Activated naive CD8-positive, alpha-beta T cell treated with anti-CD3 and anti-CD28 coated beads, Interleukin-2, amount 50 U/mL, for 24 hours (primary cell): ENCODE measurements around the gene LAIR2.
"Not testable (repeated sequence)": the region's sequence is repeated elsewhere in the genome, so short reads cannot be mapped to it uniquely, and the experiment has no call there.

Experiments used
- ATAC-seq: fragments of 150-1000 bp; cut with Tn5 transposase; one replicate; pipeline ENCODE4 v1.10.0; 2021
- DNase-seq: peaks from one replicate; pipeline ENCODE4 v3.0.0; 2021
- H3K27ac Mint-ChIP-seq: one replicate; pipeline ENCODE4 v1.8.0; 2021; ENCODE audit warnings: mild to moderate bottlenecking, mixed read lengths
- H3K27me3 Mint-ChIP-seq: one replicate; pipeline ENCODE4 v1.8.0; 2021; ENCODE audit warnings: mixed read lengths
- H3K36me3 Mint-ChIP-seq: one replicate; pipeline ENCODE4 v1.8.0; 2021; ENCODE audit warnings: low read depth, mixed read lengths
- H3K4me1 Mint-ChIP-seq: one replicate; pipeline ENCODE4 v1.8.0; 2021; ENCODE audit warnings: mixed read lengths
- H3K4me3 Mint-ChIP-seq: one replicate; pipeline ENCODE4 v1.8.0; 2021; ENCODE audit warnings: mild to moderate bottlenecking, moderate library complexity, mixed read lengths
- H3K9me3 Mint-ChIP-seq: one replicate; pipeline ENCODE4 v1.8.0; 2021; ENCODE audit warnings: mixed read lengths

LAIR2 gene

GRCh38 chr19:54498451-54498772 lies 4.2 kb upstream of the LAIR2 start:
- not testable (repeated sequence) for H3K9me3 Mint-ChIP-seq, DNase-seq, ATAC-seq, H3K36me3 Mint-ChIP-seq, H3K27ac Mint-ChIP-seq, H3K4me3 Mint-ChIP-seq
- peaks cover 26% of the 10 kb centered on the region for H3K4me1 Mint-ChIP-seq
- peaks cover 41% of the 10 kb centered on the region for H3K27me3 Mint-ChIP-seq

DNA sequence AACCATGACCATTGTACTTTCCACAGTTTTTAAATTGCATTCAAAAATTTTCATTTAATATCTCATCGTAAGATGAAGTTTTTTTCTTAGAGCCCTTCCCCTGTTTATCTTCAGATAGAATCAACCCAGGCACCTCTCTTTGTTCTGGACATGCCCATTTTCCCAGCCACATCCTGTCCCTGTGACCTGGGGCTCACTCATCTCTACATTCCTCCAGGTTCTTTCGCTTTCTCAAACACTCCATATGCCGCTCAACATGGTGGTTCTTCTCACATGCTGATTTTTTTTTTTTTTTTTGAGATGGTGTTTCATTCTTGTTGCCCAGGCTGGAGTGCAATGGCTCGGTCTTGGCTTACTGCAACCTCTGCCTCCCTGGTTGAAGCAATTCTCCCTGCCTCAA lies 2.9 kb downstream of the LAIR2 start:
- H3K9me3 Mint-ChIP-seq, ATAC-seq, H3K27ac Mint-ChIP-seq, H3K36me3 Mint-ChIP-seq, DNase-seq, H3K4me3 Mint-ChIP-seq: not testable (repeated sequence)
- Mint-ChIP-seq H3K27me3 (peaks cover 18% of the 10 kb centered on the region), H3K4me1 (peaks cover 16% of the 10 kb centered on the region)

DNA sequence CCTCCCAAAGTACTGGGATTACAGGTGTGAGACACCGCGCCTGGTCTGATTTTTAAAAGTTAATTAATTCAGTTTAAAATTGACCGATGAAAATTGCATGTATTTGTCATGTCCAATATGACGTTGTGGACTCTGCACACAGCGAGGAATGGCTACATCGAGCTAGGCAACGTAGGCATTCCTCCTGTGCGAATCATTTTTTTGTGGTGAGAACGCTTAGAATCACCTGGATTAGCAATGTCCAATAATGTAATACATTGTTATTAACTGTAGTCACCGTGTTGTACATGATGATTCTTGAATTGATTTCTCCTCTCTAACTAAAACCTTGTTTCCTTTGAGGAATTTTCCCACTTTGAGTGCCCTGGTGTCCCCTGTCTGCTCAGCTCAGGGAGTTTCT lies 3.4 kb downstream of the LAIR2 start:
- Mint-ChIP-seq H3K27ac (no peak overlapping the region), H3K4me3 (no peak overlapping the region), H3K27me3 (peaks cover 16% of the 10 kb centered on the region), H3K4me1 (peaks cover 16% of the 10 kb centered on the region), H3K36me3 (no peaks in the 10 kb centered on the region), H3K9me3 (no peaks in the 10 kb centered on the region)
- no peak for DNase-seq
- ATAC-seq = no peak

DNA sequence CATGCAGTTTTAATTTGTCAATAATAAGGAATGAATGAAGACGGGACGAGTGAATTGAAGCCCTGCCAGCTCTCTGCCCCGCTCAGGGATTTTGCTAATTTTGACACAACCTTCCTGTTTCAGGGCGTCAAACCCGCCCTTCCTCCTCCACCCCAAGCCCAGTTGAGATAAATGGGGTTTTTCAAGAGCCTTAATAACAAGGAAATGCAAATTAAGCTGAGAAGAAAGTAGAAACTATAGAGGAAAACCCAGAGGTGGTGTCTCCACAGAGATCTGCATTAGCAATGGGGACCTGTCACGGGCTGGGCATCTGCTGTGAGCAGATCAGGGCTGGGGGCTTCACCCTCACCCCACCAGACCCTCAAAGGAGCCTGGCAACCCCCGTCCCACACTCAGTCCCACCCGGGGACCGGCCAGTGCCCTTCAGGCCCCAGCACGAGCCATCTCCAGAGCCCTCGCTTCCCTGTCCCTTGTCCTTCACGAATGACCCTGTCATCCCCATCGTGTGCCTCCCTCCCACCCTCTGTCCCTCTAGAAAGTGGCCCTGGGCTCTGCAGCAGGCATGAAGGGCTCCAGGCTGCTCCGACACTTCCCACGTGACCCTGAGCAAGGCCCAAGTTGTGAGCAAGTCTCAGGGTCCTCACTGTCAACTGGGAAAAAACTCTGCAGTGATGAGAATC lies 4.5 kb downstream of the LAIR2 start:
- peaks cover 15% of the 10 kb centered on the region for H3K27me3 Mint-ChIP-seq
- H3K9me3 Mint-ChIP-seq, H3K36me3 Mint-ChIP-seq, H3K4me3 Mint-ChIP-seq, DNase-seq, H3K27ac Mint-ChIP-seq: not testable (repeated sequence)
- peaks cover 15% of the 10 kb centered on the region for H3K4me1 Mint-ChIP-seq
- peak; percentile 35 for ATAC-seq

DNA sequence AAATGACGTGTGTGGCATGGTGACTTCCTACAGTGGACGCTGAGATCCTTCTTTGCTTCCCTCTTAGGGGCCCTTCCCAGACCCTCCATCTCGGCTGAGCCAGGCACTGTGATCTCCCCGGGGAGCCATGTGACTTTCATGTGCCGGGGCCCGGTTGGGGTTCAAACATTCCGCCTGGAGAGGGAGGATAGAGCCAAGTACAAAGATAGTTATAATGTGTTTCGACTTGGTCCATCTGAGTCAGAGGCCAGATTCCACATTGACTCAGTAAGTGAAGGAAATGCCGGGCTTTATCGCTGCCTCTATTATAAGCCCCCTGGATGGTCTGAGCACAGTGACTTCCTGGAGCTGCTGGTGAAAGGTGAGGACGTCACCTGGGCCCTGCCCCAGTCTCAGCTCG lies 5.2 kb downstream of the LAIR2 start:
- H3K4me1 Mint-ChIP-seq = peaks cover 8% of the 10 kb centered on the region

DNA sequence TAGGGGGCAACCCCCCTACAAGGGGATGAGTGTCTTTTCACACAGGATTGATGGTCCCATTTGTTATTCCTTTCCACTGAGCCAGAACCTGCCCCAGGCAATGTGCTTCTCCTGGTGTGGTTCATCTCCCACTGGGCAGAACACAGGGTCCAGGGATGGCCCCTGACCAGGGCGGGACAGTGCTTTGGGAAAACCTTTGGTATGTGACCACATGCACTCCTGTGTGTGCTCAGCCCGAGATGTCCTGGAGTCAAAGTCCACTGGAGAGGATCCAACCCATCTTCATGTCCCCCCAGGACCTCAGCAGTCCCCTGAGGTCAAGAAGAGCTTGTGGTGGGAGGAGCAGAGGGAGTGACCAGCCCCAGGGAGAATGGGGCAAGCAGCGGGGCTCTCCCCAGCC lies 5.9 kb downstream of the LAIR2 start:
- not testable (repeated sequence) for ATAC-seq, H3K27ac Mint-ChIP-seq, H3K4me3 Mint-ChIP-seq, DNase-seq, H3K9me3 Mint-ChIP-seq, H3K4me1 Mint-ChIP-seq, H3K36me3 Mint-ChIP-seq
- peaks cover 21% of the 10 kb centered on the region for H3K27me3 Mint-ChIP-seq

More for the DNA sequence above, 5.2 kb downstream of the LAIR2 start:
- peaks cover 15% of the 10 kb centered on the region for H3K27me3 Mint-ChIP-seq
- H3K9me3 Mint-ChIP-seq = no peaks in the 10 kb centered on the region
- no peaks in the 10 kb centered on the region for H3K36me3 Mint-ChIP-seq
- DNase-seq = no peak
- H3K27ac Mint-ChIP-seq = no peak overlapping the region
- H3K4me3 Mint-ChIP-seq = no peak overlapping the region
- ATAC-seq = no peak

DNA sequence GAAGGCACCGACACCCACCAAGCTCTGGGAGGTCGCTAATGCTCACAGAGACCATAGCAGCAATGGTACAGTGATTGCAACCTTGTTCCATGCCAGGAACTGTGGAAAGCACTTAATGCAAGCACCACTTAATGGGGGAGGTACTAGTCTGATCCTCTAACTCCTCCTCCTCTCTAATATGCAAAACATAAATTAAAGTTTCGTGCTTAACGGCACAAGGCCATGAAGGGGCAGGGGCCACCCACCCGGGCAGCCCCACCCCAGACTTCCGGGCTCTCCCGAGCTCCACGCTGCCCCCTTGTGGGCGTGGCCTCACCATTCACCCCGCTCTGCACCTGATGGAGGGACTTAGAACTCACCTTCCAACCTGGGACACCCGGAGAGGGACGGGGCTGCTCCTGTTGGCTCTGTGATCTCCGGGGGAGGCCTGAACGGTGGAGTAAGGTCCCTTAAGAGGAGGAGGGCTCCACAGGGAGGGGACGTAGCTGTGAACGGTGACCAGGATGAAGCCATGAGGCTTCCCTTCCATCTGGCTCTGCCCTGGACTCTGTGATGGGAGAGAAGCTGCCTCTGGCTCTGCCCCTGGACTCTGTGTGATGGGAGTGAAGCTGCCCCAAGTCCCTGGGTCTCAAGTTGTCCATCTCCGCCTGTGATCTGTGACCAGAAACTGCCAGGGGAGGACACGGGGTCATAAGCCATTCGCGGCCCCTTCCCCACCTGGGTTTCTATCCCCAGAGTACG lies 6.7 kb downstream of the LAIR2 start:
- H3K27me3 Mint-ChIP-seq = peaks cover 21% of the 10 kb centered on the region
- not testable (repeated sequence) for H3K4me3 Mint-ChIP-seq, H3K36me3 Mint-ChIP-seq, H3K4me1 Mint-ChIP-seq, H3K27ac Mint-ChIP-seq, H3K9me3 Mint-ChIP-seq
- DNase-seq (peak; percentile 20), ATAC-seq (peak; percentile 72)

DNA sequence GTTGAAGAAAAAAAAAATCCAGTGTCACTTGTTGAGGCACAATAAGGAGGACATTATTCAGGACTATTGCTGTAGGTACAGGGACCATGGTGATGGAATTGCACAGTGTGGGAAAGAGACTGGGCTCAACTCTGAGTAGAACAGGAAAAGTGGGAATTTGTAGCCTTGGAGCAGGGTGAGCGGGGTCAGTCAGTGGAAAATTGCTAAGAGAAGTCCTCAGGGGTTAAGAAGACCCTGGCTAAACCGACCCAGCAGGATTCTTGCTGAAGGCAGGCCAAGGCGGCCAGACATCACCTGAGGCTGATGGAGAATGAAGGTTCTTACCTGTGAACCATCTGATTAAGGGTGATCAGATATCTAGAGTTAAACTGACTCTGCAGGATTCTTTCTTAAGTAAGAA lies 12.5 kb downstream of the LAIR2 start:
- H3K4me1 Mint-ChIP-seq = peaks cover 21% of the 10 kb centered on the region
- H3K27me3 Mint-ChIP-seq = peaks cover 35% of the 10 kb centered on the region
- H3K9me3 Mint-ChIP-seq = peaks cover 5% of the 10 kb centered on the region
- ATAC-seq = no peak
- H3K36me3 Mint-ChIP-seq = no peaks in the 10 kb centered on the region
- no peak for DNase-seq
- H3K4me3 Mint-ChIP-seq = no peak overlapping the region
- no peak overlapping the region for H3K27ac Mint-ChIP-seq

DNA sequence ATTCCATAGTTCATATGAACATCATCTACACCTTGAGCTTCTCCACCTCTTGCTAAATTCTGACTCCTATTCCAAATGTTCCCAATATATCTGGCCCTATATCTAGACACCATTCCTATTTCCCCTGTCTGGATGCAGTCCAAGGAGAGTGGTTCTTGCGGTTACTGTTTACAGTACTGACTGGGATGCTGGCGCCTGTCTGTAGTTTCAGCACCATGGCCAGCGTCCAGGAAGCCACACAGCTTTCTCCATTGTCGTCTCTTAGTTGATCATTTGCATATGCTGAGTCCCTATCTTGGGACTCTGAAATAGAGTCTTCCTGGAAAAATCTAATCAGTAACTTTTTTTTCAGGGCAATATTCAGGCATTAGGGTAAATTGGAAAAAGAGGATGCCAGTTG lies 14.9 kb downstream of the LAIR2 start:
- ATAC-seq = no peak
- no peak overlapping the region for H3K4me3 Mint-ChIP-seq
- DNase-seq = peak; percentile 71
- H3K9me3 Mint-ChIP-seq = peaks cover 5% of the 10 kb centered on the region
- H3K27me3 Mint-ChIP-seq = peaks cover 37% of the 10 kb centered on the region
- H3K27ac Mint-ChIP-seq = no peak overlapping the region
- no peaks in the 10 kb centered on the region for H3K36me3 Mint-ChIP-seq
- peaks cover 41% of the 10 kb centered on the region for H3K4me1 Mint-ChIP-seq

- H3K4me1 Mint-ChIP-seq = peaks cover 54% of the 10 kb centered on the region
- peaks cover 2% of the 10 kb centered on the region for H3K36me3 Mint-ChIP-seq
- H3K27ac Mint-ChIP-seq = peak overlapping the region; percentile 12
- peaks cover 5% of the 10 kb centered on the region for H3K9me3 Mint-ChIP-seq
- ATAC-seq (peak; percentile 80), DNase-seq (peak; percentile 15)
- H3K4me3 Mint-ChIP-seq = peak overlapping the region; percentile 44
- peaks cover 30% of the 10 kb centered on the region for H3K27me3 Mint-ChIP-seq
Observed at GRCh38 chr19:54518844-54519243, 16.2 kb downstream of the LAIR2 start.

DNA sequence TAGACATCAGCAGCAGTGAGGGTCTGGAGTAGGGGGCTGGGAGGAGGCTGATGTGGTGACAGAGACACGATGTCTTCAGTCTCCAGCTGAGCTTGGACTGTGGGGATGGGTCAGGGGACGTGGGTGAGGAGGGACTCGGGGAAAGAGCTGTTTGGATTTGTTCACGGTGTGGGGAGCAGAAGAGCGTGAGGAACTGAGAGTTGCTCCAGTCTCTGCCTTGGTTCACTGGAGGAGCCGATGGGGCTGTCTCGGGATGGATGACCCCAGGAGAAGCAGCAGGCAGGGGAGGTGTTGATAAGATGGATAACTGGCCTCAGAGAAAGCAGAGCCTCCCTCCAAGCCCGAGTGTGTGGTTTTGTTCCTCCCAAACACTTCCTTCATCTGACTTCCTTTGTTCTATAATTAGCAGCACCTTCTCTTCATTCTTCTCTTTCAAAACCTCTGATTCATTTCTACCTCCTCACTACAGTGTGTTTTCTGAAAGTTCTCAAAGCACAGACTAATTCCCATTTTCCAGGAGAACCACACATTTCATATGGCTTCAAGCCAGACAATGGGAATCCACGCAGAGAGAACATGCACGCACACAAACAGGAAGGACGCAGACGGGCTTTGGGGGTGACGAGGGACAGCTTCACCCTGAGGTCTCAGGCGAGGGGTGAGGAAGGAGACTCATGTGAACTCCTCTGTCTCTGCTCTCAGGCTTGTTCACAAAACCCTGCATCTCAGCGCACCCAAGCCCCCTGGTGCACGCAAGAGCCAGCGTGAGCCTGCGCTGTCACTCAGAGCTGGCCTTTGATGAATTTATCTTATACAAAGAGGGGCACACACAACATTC lies 18.6 kb downstream of the LAIR2 start:
- peaks cover 59% of the 10 kb centered on the region for H3K4me1 Mint-ChIP-seq
- peaks cover 8% of the 10 kb centered on the region for H3K9me3 Mint-ChIP-seq
- peak overlapping the region; percentile 59 for H3K4me3 Mint-ChIP-seq
- H3K27ac Mint-ChIP-seq = peak overlapping the region; percentile 84
- peaks cover 23% of the 10 kb centered on the region for H3K27me3 Mint-ChIP-seq
- ATAC-seq (peak; percentile 27), DNase-seq (peak; percentile 9)
- H3K36me3 Mint-ChIP-seq = peaks cover 2% of the 10 kb centered on the region

DNA sequence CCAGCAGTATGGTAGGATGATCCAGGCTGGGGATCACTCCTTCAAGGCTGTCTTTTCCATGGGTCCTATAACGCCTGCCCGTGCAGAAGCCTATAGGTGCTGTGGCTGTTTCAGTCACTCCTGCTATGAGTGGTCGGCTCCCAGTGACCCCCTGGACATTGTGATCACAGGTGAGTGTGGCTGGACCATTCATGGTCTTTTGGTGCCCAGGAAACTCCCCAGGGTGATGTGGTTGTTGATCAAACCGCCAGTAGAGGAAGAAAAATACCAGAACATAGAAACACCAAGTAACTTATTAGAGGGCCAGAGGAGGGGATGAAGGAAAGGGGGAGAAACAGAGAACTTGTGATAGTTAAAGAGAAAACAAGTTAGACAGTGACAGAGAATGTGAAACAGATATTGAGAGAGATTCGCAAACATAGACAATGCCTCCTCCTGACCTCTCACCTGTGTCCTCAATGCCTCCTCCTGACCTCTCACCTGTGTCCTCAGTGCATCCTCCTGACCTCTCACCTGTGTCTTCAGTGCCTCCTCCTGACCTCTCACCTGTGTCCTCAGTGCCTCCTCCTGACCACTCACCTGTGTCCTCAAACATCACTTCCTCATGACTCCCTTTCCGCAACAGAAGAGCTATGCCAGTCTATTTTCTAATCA lies 19.4 kb downstream of the LAIR2 start:
- no peak for ATAC-seq
- H3K9me3 Mint-ChIP-seq = peaks cover 8% of the 10 kb centered on the region
- DNase-seq = no peak
- H3K4me3 Mint-ChIP-seq = peak overlapping the region; percentile 59
- peaks cover 26% of the 10 kb centered on the region for H3K27me3 Mint-ChIP-seq
- peak overlapping the region; percentile 84 for H3K27ac Mint-ChIP-seq
- peaks cover 2% of the 10 kb centered on the region for H3K36me3 Mint-ChIP-seq
- H3K4me1 Mint-ChIP-seq = peaks cover 59% of the 10 kb centered on the region

- H3K9me3 Mint-ChIP-seq = peaks cover 3% of the 10 kb centered on the region
- H3K4me3 Mint-ChIP-seq = peak overlapping the region; percentile 13
- H3K4me1 Mint-ChIP-seq = peaks cover 52% of the 10 kb centered on the region
- peak; percentile 60 for DNase-seq
- H3K27me3 Mint-ChIP-seq = peaks cover 27% of the 10 kb centered on the region
- peak; percentile 81 for ATAC-seq
- peaks cover 2% of the 10 kb centered on the region for H3K36me3 Mint-ChIP-seq
- H3K27ac Mint-ChIP-seq = peak overlapping the region; percentile 53
Observed at GRCh38 chr19:54523403-54523802, 20.8 kb downstream of the LAIR2 start.

GRCh38 chr19:54525636-54526035 lies 23.0 kb downstream of the LAIR2 start:
- peaks cover 2% of the 10 kb centered on the region for H3K36me3 Mint-ChIP-seq
- no peak for DNase-seq
- peaks cover 25% of the 10 kb centered on the region for H3K27me3 Mint-ChIP-seq
- H3K9me3 Mint-ChIP-seq = peaks cover 3% of the 10 kb centered on the region
- no peak for ATAC-seq
- peaks cover 41% of the 10 kb centered on the region for H3K4me1 Mint-ChIP-seq
- no peak overlapping the region for H3K27ac Mint-ChIP-seq
- H3K4me3 Mint-ChIP-seq = no peak overlapping the region
